Mucosa of gallbladder (tissue), 1 donor: Measurements from ENCODE around the gene KCNMA1. TPM values are rescaled to one million over a fixed set of nuclear protein-coding genes. Genes with fewer than 3 reads are reported as not detected.
A peak's percentile ranks its signal among the peaks of the same experiment; 100 is the strongest.
"Not testable (repeated sequence)": the region's sequence is repeated elsewhere in the genome, so short reads cannot be mapped to it uniquely, and the experiment has no call there.

Experiments used
- DNase-seq: peaks from one replicate; pipeline ENCODE4 v3.0.0-alpha.2; 2020; ENCODE audit warnings: low spot score
- total RNA-seq: library from RNA; stranded (reverse); gene quantifications from one replicate; pipeline ENCODE4 v1.2.1, GENCODE V29; 2021
- donor health status: DM: no; HTN: no; CAD: no.

Gene KCNMA1
- total RNA-seq, 1 donor from 2014 or later, result 101 TPM

- DNase-seq, result no peak
Measured at GRCh38 chr10:77419056-77419455, 218.6 kb downstream of the KCNMA1 start.

GRCh38 chr10:77417806-77418640 is 219.6 kb downstream of the KCNMA1 start:
- peak; percentile 24 for DNase-seq

- no peak for DNase-seq
Measured at GRCh38 chr10:77417359-77417758, 220.2 kb downstream of the KCNMA1 start.

GRCh38 chr10:77416311-77417135 is 221.1 kb downstream of the KCNMA1 start:
- no peak for DNase-seq

- DNase-seq, result no peak
Measured at GRCh38 chr10:77415313-77415960, 222.2 kb downstream of the KCNMA1 start.

GRCh38 chr10:77413231-77413630 is 224.4 kb downstream of the KCNMA1 start:
- no peak for DNase-seq

GRCh38 chr10:77412573-77413133 is 225.0 kb downstream of the KCNMA1 start:
- DNase-seq, result not testable (repeated sequence)

- no peak for DNase-seq
Measured at GRCh38 chr10:77411805-77412204, 225.8 kb downstream of the KCNMA1 start.

- no peak for DNase-seq
Measured at GRCh38 chr10:77410523-77410922, 227.1 kb downstream of the KCNMA1 start.

- DNase-seq, result peak; percentile 79
Measured at GRCh38 chr10:77409697-77410471, 227.7 kb downstream of the KCNMA1 start.

GRCh38 chr10:77408259-77408658 is 229.3 kb downstream of the KCNMA1 start:
- DNase-seq, result no peak

- DNase-seq, result no peak
Measured at GRCh38 chr10:77406764-77407430, 230.7 kb downstream of the KCNMA1 start.

- peak; percentile 82 for DNase-seq
Measured at GRCh38 chr10:77405771-77406241, 231.8 kb downstream of the KCNMA1 start.

- no peak for DNase-seq
Measured at GRCh38 chr10:77404810-77405209, 232.8 kb downstream of the KCNMA1 start.

GRCh38 chr10:77403761-77404160 is 233.8 kb downstream of the KCNMA1 start:
- DNase-seq, result no peak

- no peak for DNase-seq
Measured at GRCh38 chr10:77401683-77402082, 235.9 kb downstream of the KCNMA1 start.

- DNase-seq, result no peak
Measured at GRCh38 chr10:77400033-77400432, 237.6 kb downstream of the KCNMA1 start.

GRCh38 chr10:77398986-77399755 is 238.4 kb downstream of the KCNMA1 start:
- DNase-seq, result no peak

GRCh38 chr10:77398558-77398957 is 239.1 kb downstream of the KCNMA1 start:
- DNase-seq, result no peak

GRCh38 chr10:77397103-77397502 is 240.5 kb downstream of the KCNMA1 start:
- no peak for DNase-seq
